Measurements from ENCODE around the gene PLXNA4. TPM values are rescaled to one million over a fixed set of nuclear protein-coding genes. Genes with fewer than 3 reads are reported as not detected.

PLXNA4 gene
- total and polyA plus RNA-seq, 2 experiments from 2014 or later: 1.9 to 4.8 TPM

- Histone ChIP-seq H4K20me1 (ENCODE audit: insufficient read depth, poor library complexity, severe bottlenecking) (no peaks in the 10 kb centered on the region), H3K9me2 (replicated peaks; ENCODE audit: insufficient read depth) (no peaks in the 10 kb centered on the region), H3K4me2 (no peak overlapping the region), H3K79me2 (no peaks in the 10 kb centered on the region), H2AFZ (no peak overlapping the region), H3K27me3 (no peaks in the 10 kb centered on the region), H3K4me3 (no peak overlapping the region), H3K36me3 (replicated peaks; ENCODE audit: insufficient read depth, low read depth) (no peaks in the 10 kb centered on the region), H3K4me1 (ENCODE audit: insufficient read depth) (no peaks in the 10 kb centered on the region), H3K27ac (no peak overlapping the region), H3K9me3 (ENCODE audit: low read depth) (no peaks in the 10 kb centered on the region)
- no peak for DNase-seq (ENCODE audit: low spot score)
- WGBS (ENCODE audit: low lambda C conversion rate, missing lambda C conversion rate): 78% methylated on average over 8 of the region's 8 CpGs
- TF ChIP-seq EZH2 (IDR thresholded peaks at IDR 0.05; ENCODE audit: borderline replicate concordance): no peak
- TF ChIP-seq EZH2phosphoT487 (IDR thresholded peaks at IDR 0.05; ENCODE audit: low read depth, severe bottlenecking, unreplicated experiment): no peak
- TF ChIP-seq CTCF (IDR thresholded peaks at IDR 0.05; ENCODE audit: poor library complexity): no peak
These were observed 64.3 kb downstream of the PLXNA4 start for GRCh38 chr7:132511921-132512320.

GRCh38 chr7:132511387-132511786, 64.9 kb downstream of the PLXNA4 start:
- Histone ChIP-seq H3K9me3 (ENCODE audit: low read depth) (no peaks in the 10 kb centered on the region), H3K4me1 (ENCODE audit: insufficient read depth) (no peaks in the 10 kb centered on the region), H4K20me1 (ENCODE audit: insufficient read depth, poor library complexity, severe bottlenecking) (no peaks in the 10 kb centered on the region), H3K4me2 (no peak overlapping the region), H3K9me2 (replicated peaks; ENCODE audit: insufficient read depth) (no peaks in the 10 kb centered on the region), H3K27me3 (no peaks in the 10 kb centered on the region), H3K36me3 (replicated peaks; ENCODE audit: insufficient read depth, low read depth) (no peaks in the 10 kb centered on the region), H3K4me3 (no peak overlapping the region), H3K79me2 (no peaks in the 10 kb centered on the region), H2AFZ (no peak overlapping the region), H3K27ac (no peak overlapping the region)
- WGBS (ENCODE audit: low lambda C conversion rate, missing lambda C conversion rate): 63% methylated on average over 3 of the region's 3 CpGs
- no peak for TF ChIP-seq CTCF (IDR thresholded peaks at IDR 0.05; ENCODE audit: poor library complexity)
- no peak for TF ChIP-seq EZH2 (IDR thresholded peaks at IDR 0.05; ENCODE audit: borderline replicate concordance)
- no peak for TF ChIP-seq EZH2phosphoT487 (IDR thresholded peaks at IDR 0.05; ENCODE audit: low read depth, severe bottlenecking, unreplicated experiment)
- DNase-seq (ENCODE audit: low spot score): no peak

- Histone ChIP-seq H3K27ac (no peak overlapping the region), H3K4me2 (no peak overlapping the region), H4K20me1 (ENCODE audit: insufficient read depth, poor library complexity, severe bottlenecking) (no peaks in the 10 kb centered on the region), H3K4me3 (no peak overlapping the region), H3K9me3 (ENCODE audit: low read depth) (no peaks in the 10 kb centered on the region), H3K36me3 (replicated peaks; ENCODE audit: insufficient read depth, low read depth) (no peaks in the 10 kb centered on the region), H2AFZ (no peak overlapping the region), H3K9me2 (replicated peaks; ENCODE audit: insufficient read depth) (no peaks in the 10 kb centered on the region), H3K27me3 (no peaks in the 10 kb centered on the region), H3K4me1 (ENCODE audit: insufficient read depth) (peaks cover 7% of the 10 kb centered on the region), H3K79me2 (no peaks in the 10 kb centered on the region)
- 77% methylated on average over 4 of the region's 4 CpGs for WGBS (ENCODE audit: low lambda C conversion rate, missing lambda C conversion rate)
- TF ChIP-seq EZH2phosphoT487 (IDR thresholded peaks at IDR 0.05; ENCODE audit: low read depth, severe bottlenecking, unreplicated experiment) (no peak), CTCF (IDR thresholded peaks at IDR 0.05; ENCODE audit: poor library complexity) (no peak), EZH2 (IDR thresholded peaks at IDR 0.05; ENCODE audit: borderline replicate concordance) (no peak)
- no peak for DNase-seq (ENCODE audit: low spot score)
These were observed 66.6 kb downstream of the PLXNA4 start for GRCh38 chr7:132509643-132510042.

Measured in hepatocyte (in vitro differentiated cells).